Progenitor cell of endocrine pancreas (in vitro differentiated cells): ENCODE measurements around the gene KNTC1. TPM values are rescaled to one million over a fixed set of nuclear protein-coding genes. Genes with fewer than 3 reads are reported as not detected.
A peak's percentile ranks its signal among the peaks of the same experiment; 100 is the strongest.

ENCODE experiments used
- DNase-seq: peaks from one replicate; pipeline ENCODE4 v3.0.0; 2021; ENCODE audit warnings: low spot score; ENCODE audit not compliant: unreplicated experiment
- H3K27ac Mint-ChIP-seq: 2 replicates; pipeline ENCODE4 v1.8.0; 2021; ENCODE audit warnings: mild to moderate bottlenecking, moderate library complexity, mixed read lengths
- H3K27me3 Mint-ChIP-seq: 2 replicates; pipeline ENCODE4 v1.8.0; 2021; ENCODE audit warnings: mixed read lengths
- H3K36me3 Mint-ChIP-seq: 2 replicates; pipeline ENCODE4 v1.8.0; 2022; ENCODE audit warnings: mixed read lengths; ENCODE audit not compliant: insufficient read depth
- H3K4me1 Mint-ChIP-seq: 2 replicates; pipeline ENCODE4 v1.8.0; 2021; ENCODE audit warnings: low read depth, mixed read lengths
- H3K4me3 Mint-ChIP-seq: 2 replicates; pipeline ENCODE4 v1.8.0; 2021; ENCODE audit warnings: low read depth, mild to moderate bottlenecking, moderate library complexity, mixed read lengths
- H3K9me3 Mint-ChIP-seq: 2 replicates; pipeline ENCODE4 v1.8.0; 2021; ENCODE audit warnings: low read depth, mixed read lengths
- CTCF ChIP-seq: fragments of 200-600 bp; sonication (generic); IDR thresholded peaks from one replicate; pipeline ENCODE4 v1.5.0; 2021; ENCODE audit warnings: antibody characterized with exemption, mild to moderate bottlenecking; ENCODE audit not compliant: unreplicated experiment
- total RNA-seq: library from RNA; stranded (reverse); gene quantifications from 2 replicates; pipeline ENCODE4 v1.2.1, GENCODE V29; 2021

The KNTC1 gene
- total RNA-seq, 1 donor from 2014 or later = 65.4 TPM

- no peak for TF ChIP-seq CTCF
- no peak overlapping the region for H3K4me3 Mint-ChIP-seq
- no peaks in the 10 kb centered on the region for H3K9me3 Mint-ChIP-seq
- no peak overlapping the region for H3K27ac Mint-ChIP-seq
- H3K27me3 Mint-ChIP-seq = no peaks in the 10 kb centered on the region
- H3K36me3 Mint-ChIP-seq = peaks cover 9% of the 10 kb centered on the region
- no peak for DNase-seq
- peaks cover 9% of the 10 kb centered on the region for H3K4me1 Mint-ChIP-seq
Measured at GRCh38 chr12:122528582-122528981, 1.5 kb downstream of the KNTC1 start.

- H3K27ac Mint-ChIP-seq = no peak overlapping the region
Measured at GRCh38 chr12:122528992-122529391, 1.9 kb downstream of the KNTC1 start.

GRCh38 chr12:122533856-122534255 lies 6.8 kb downstream of the KNTC1 start:
- H3K36me3 Mint-ChIP-seq = peaks cover 3% of the 10 kb centered on the region
- no peak overlapping the region for H3K27ac Mint-ChIP-seq
- TF ChIP-seq CTCF = no peak

More at GRCh38 chr12:122528992-122529391, 1.9 kb downstream of the KNTC1 start:
- Mint-ChIP-seq H3K9me3 (no peaks in the 10 kb centered on the region), H3K4me1 (peaks cover 5% of the 10 kb centered on the region), H3K4me3 (no peak overlapping the region), H3K36me3 (peaks cover 9% of the 10 kb centered on the region), H3K27me3 (no peaks in the 10 kb centered on the region)
- no peak for TF ChIP-seq CTCF
- DNase-seq = no peak

GRCh38 chr12:122537021-122537420 lies 10.0 kb downstream of the KNTC1 start:
- Mint-ChIP-seq H3K36me3 (peaks cover 5% of the 10 kb centered on the region), H3K9me3 (no peaks in the 10 kb centered on the region), H3K4me3 (no peak overlapping the region), H3K27ac (no peak overlapping the region), H3K27me3 (no peaks in the 10 kb centered on the region), H3K4me1 (no peaks in the 10 kb centered on the region)
- no peak for TF ChIP-seq CTCF
- no peak for DNase-seq

More at GRCh38 chr12:122533856-122534255, 6.8 kb downstream of the KNTC1 start:
- H3K4me3 Mint-ChIP-seq = no peak overlapping the region
- DNase-seq = no peak
- no peaks in the 10 kb centered on the region for H3K9me3 Mint-ChIP-seq
- H3K27me3 Mint-ChIP-seq = no peaks in the 10 kb centered on the region
- H3K4me1 Mint-ChIP-seq = no peaks in the 10 kb centered on the region

GRCh38 chr12:122538496-122538895 lies 11.4 kb downstream of the KNTC1 start:
- DNase-seq = no peak
- Mint-ChIP-seq H3K36me3 (peaks cover 6% of the 10 kb centered on the region), H3K9me3 (no peaks in the 10 kb centered on the region), H3K4me1 (no peaks in the 10 kb centered on the region), H3K27me3 (no peaks in the 10 kb centered on the region), H3K4me3 (no peak overlapping the region), H3K27ac (peak overlapping the region; percentile 19)
- TF ChIP-seq CTCF = no peak
